ENCODE measurements around the gene MUSTN1. TPM values are rescaled to one million over a fixed set of nuclear protein-coding genes. Genes with fewer than 3 reads are reported as not detected.

MUSTN1 gene
- total and polyA plus RNA-seq, 11 donors: 13.5 to 207 (median 32.4) TPM

GRCh38 chr3:52872245-52872644 is 37.4 kb upstream of the MUSTN1 start:
- 93 to 99% (median 94%) methylated on average over 3 of the region's 3 CpGs for WGBS, 4 donors
- H3K4me3 ChIP-seq: no peak overlapping the region
- H3K27ac ChIP-seq: no peak overlapping the region
- no peaks in the 10 kb centered on the region for H3K9me3 ChIP-seq
- no peaks in the 10 kb centered on the region for H3K36me3 ChIP-seq
- peaks cover 0 to 15% (median 0%) of the 10 kb centered on the region in 12 donors for H3K4me1 ChIP-seq
- no peak for DNase-seq
- TF ChIP-seq POLR2A (IDR thresholded peaks at IDR 0.05): no peak
- TF ChIP-seq CTCF (IDR thresholded peaks at IDR 0.05): no peak
- no peak for ATAC-seq
- no peaks in the 10 kb centered on the region for H3K27me3 ChIP-seq
- intact Hi-C loops (cut with DNase I): no loop called here

- no peak overlapping the region for H3K27ac ChIP-seq
- no peak overlapping the region for H3K4me3 ChIP-seq
- intact Hi-C loops (cut with DNase I): no loop called here
- no peaks in the 10 kb centered on the region for H3K27me3 ChIP-seq
- H3K9me3 ChIP-seq: no peaks in the 10 kb centered on the region
- WGBS, 4 donors: 78 to 88% (median 85%) methylated on average over 9 of the region's 9 CpGs
- no peak for TF ChIP-seq CTCF (IDR thresholded peaks at IDR 0.05)
- no peak for TF ChIP-seq POLR2A (IDR thresholded peaks at IDR 0.05)
- ATAC-seq (no peak), DNase-seq (no peak)
- H3K4me1 ChIP-seq: peaks cover 0 to 15% (median 0%) of the 10 kb centered on the region in 12 donors
- H3K36me3 ChIP-seq: no peaks in the 10 kb centered on the region
Observed at GRCh38 chr3:52871761-52872160, 36.9 kb upstream of the MUSTN1 start.

GRCh38 chr3:52870471-52870870 is 35.7 kb upstream of the MUSTN1 start:
- 96 to 99% (median 98%) methylated on average over 10 of the region's 10 CpGs for WGBS, 4 donors
- Histone ChIP-seq H3K36me3 (peaks cover 0 to 3% (median 0%) of the 10 kb centered on the region in 9 donors), H3K27me3 (no peaks in the 10 kb centered on the region), H3K4me1 (peaks cover 0 to 15% (median 0%) of the 10 kb centered on the region in 12 donors), H3K9me3 (no peaks in the 10 kb centered on the region), H3K27ac (no peak overlapping the region), H3K4me3 (no peak overlapping the region)
- no peak for DNase-seq
- no peak for TF ChIP-seq CTCF (IDR thresholded peaks at IDR 0.05)
- no peak for TF ChIP-seq POLR2A (IDR thresholded peaks at IDR 0.05)
- intact Hi-C loops (cut with DNase I): no loop called here
- ATAC-seq: no peak

GRCh38 chr3:52866427-52866826 is 31.6 kb upstream of the MUSTN1 start:
- no peak for DNase-seq
- peak in 1 of 4 donors; percentile 21 for ATAC-seq
- no peak for TF ChIP-seq POLR2A (IDR thresholded peaks at IDR 0.05)
- no peak for TF ChIP-seq CTCF (IDR thresholded peaks at IDR 0.05)
- intact Hi-C loops (cut with DNase I): no loop called here
- Histone ChIP-seq H3K27me3 (no peaks in the 10 kb centered on the region), H3K9me3 (peaks cover 0 to 8% (median 0%) of the 10 kb centered on the region in 12 donors), H3K36me3 (peaks cover 0 to 3% (median 0%) of the 10 kb centered on the region in 9 donors), H3K4me3 (no peak overlapping the region), H3K4me1 (no peaks in the 10 kb centered on the region), H3K27ac (no peak overlapping the region)
- 96 to 98% (median 97%) methylated on average over 11 to 12 of the region's 12 CpGs for WGBS, 4 donors
